Left kidney (tissue), 2 donors: ENCODE data around the gene GPR149. TPM values are rescaled to one million over a fixed set of nuclear protein-coding genes. Genes with fewer than 3 reads are reported as not detected.
A peak's percentile ranks its signal among the peaks of the same experiment; 100 is the strongest.

Source experiments
- DNase-seq: peaks from one replicate; pipeline ENCODE4 v3.0.0-alpha.2; 2013
- polyA plus RNA-seq: library from polyadenylated mRNA; unstranded; fragments of 120-200 nt; gene quantifications from one replicate; pipeline ENCODE4 v1.2.1, GENCODE V29; 2013; ENCODE audit not compliant: insufficient read length

GPR149 gene
- polyA plus RNA-seq, 1 donor, result not detected

GRCh38 chr3:154338570-154338969 lies 91.4 kb downstream of the GPR149 start:
- no peak for DNase-seq

- DNase-seq, result no peak
Observed at GRCh38 chr3:154338008-154338407, 92.0 kb downstream of the GPR149 start.

DNA sequence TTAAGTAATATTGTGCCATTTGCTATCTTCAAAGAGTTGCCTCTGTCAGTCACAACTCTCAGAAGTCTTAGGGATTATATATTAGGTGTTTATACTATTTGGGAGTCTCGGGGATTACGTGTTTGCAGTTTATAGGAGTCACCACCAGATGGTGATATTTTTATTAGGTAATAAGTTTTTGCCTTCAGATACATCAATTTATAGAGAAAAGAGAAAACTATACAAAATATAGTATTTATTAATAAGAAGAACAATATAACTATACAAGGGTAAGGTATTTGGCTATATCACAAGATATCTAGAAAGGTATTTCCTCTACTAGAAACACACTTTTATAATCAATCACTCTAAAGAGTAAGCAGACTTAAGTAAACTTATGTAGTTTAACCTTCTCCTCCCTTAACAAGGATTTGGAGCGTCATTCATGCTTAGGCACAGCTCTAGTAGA lies 95.0 kb downstream of the GPR149 start:
- DNase-seq, result peak; percentile 25

GRCh38 chr3:154327871-154328270 lies 102.1 kb downstream of the GPR149 start:
- DNase-seq, result no peak

GRCh38 chr3:154324919-154325318 lies 105.1 kb downstream of the GPR149 start:
- peak; percentile 11 for DNase-seq

DNA sequence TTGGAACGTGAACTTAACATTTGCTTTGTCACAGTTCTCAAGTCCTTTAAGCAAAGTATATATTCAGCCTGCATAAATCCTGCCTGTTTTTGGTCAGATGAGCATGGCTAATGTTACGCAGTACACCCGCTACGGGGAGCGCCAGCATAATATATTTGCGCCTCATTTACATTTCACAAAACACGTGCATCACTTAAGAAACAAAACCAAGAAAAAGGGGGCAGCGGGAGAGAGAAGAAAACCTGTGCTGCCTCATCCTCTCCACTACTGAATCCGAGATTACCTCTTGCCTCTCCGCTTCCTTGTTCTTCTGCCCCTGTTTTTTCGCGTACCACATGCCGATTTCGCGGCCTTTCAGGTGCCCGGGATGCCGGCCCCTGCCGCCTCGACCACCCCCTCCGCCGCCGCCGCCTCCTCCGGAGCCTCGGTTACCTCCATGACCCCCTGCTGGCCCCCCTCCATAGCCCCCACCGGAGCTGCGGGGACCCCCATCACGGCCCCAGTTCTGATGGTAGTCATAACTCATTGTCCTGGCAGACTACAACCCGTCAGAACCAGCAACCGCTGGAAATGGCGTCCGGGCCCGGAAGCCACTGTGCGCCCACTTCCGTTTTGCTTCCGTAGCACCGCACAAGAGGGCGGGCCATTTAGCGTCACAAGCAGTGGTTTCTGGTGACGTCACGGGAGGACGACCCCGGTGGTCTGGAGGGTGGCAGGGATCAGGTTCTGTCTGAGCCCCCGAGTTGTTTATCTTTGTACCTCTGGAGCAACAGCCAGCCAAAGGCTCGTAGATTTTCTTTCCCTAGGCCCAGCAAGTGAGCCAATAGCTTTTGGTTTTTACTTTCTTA lies 105.9 kb downstream of the GPR149 start, which contains the start of gene DHX36:
Gene DHX36, minus strand, starts transcription at position 597 of the 848 bp plus-strand sequence. Its CDS starts 71 bp downstream, at position 526.
- DNase-seq, result peak; percentile 92

DNA sequence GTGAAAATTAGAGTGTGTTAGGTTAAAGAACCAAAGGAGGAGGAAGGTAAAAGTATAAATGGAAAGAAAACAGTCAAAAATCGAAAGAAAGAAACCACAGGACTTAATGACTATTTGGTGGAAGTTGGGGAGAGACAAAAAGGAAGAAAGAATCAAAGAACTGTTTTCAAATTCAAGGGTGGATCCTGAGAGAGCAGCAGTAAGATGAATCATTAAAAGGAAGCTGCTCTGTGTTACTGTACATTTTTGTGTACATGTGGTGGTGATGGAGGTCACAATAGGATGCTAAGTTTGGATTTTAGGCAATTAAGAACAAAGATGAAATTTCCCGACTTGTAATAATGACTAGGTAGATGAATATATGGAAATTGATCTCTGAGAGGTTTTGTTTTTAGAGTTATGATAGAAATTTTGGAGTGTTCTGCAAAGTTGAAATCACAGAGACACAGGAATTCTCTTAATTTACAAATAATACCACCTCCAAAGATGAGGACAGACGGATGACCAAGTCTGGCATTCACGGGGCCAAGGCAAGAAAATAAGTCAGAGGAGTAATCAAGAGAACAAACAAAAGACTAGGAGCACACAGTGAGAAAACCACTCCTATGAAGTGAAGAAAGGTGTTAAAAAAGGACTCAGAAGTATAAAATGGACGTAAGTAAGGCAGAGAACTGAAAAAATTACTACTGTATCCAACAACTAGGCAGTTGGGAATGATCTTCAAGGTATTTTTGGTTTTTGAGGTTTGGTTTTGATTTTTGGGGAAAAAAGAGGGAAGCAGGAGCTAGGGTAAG lies 112.8 kb downstream of the GPR149 start:
- DNase-seq, result no peak

DNA sequence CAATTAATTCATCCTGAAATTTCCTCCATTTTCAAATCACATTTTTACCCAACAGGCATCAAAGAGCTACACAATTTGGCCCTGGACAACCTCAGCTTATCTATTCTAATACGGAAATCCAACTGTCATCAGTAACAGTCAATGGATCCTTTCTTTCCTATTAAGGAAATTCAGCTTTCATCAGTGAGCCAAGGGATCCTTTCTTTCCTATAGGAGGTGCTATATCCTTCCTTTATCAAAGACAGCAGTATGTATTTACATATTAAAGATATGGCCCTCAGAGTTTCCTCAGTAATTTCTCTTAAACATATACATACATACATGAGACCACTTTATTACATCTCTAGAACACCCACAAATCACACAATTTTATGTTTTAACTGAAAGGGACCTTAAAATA lies 115.8 kb downstream of the GPR149 start:
- no peak for DNase-seq

DNA sequence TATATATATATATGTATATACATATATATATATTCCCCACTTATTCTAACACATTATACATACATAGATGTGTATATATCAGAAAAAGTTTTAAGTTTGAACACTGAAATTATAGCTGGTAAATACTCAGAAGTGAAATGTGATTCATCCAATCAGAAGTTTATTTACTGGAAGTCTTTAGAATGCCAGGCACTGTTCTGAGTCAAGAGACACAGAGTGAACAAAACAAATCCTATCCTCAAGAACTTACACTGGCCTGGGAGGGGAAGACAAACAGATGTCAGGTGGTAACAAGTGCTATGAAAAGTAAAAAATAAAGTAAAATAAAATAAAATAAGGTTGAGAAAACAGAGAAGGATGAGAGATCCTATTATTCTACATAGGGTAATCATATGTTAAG lies 119.2 kb downstream of the GPR149 start:
- DNase-seq, result no peak

DNA sequence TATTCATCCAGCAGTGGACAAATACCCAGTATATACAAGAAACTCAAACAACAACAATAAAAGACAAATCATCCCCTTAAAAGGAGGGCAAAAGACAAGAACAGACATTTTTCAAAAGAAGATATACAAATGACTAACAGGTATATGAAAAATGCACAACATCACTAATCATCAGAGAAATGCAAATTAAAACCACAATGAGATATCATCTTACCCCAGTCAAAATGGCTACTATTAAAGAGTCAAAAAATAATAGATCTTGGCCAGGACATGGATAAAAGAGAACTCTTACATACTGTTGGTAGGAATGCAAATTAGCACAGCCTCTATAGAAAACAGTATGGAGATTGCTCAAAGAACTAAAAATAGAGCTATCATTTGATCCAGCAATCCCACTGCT lies 122.6 kb downstream of the GPR149 start:
- DNase-seq, result no peak

GRCh38 chr3:154304936-154305335 lies 125.1 kb downstream of the GPR149 start:
- no peak for DNase-seq

DNA sequence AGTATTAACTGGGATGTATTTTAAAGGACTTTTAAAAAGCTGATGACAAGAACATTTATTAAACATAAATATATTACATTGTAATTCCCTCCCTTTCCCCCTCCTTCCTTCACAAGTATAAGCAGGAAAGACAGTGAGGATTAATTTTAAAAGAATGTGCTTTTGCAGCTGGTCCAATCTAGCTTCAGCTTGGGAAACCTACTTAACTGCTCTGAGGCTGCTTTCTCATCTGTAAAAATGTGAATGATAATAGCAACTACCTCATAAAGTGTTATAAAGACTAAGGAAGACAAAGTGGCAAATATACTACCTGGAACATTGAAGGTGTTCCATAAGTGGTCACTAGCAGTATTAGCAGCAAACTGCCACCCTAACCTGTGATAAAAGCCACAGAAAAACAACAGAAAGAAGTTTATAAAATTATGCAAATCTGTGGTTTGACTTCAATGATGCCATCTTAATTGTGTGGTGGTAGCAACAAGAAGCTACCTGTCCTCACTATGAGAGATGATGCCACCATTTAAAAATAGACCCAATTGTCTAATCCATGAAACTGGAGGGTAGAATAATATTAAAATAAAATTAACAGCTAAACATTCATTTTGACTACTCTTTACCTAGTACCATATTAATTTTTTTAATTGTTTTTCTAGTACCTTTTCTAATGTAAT lies 125.7 kb downstream of the GPR149 start:
- no peak for DNase-seq

DNA sequence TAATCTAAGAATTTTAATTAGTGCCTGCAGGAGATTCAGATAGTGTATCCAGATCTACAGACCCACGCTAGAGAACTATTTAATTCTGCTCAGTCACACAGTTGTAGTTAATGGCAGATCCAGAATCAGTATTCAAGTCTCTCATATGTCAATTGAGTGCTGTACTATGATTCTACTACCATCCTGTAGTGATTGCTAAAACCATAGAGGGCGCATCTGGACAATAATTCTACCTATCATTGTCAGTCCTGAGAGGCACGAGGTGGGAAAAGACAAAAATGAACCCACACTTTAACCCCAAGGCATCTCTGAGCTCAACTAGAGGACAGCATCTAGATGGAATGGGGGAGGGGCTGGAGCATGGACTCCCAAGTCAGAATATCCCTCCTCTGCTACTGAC lies 128.4 kb downstream of the GPR149 start:
- DNase-seq, result no peak

GRCh38 chr3:154294016-154294415 lies 136.0 kb downstream of the GPR149 start:
- DNase-seq, result no peak

DNA sequence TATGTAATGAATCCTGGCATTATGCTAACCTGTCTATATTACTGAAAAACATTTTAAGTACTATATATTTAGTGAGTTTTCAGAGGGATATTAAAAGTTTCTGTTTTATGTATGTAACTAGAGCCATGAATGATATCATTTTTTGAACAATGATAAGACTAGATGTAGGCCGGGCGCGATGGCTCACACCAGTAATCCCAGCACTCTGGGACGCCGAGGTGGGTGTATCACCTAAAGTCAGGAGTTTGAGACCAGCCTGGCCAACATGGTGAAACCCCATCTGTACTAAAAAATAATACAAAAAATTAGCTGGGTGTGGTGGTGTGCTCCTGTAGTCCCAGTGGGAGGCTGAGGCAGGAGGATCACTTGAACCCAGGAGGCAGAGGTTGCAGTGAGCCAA lies 139.8 kb downstream of the GPR149 start:
- DNase-seq, result no peak

Other genes starting within 250 kb of the GPR149 start
- gene DHX36, start 105.7 kb downstream of the GPR149 start, polyA plus RNA-seq, result 98.7 TPM